H1 (cell line): Measurements from ENCODE around the gene ATP7A. TPM values are rescaled to one million over a fixed set of nuclear protein-coding genes. Genes with fewer than 3 reads are reported as not detected.

Experiments used
- CTCF ChIA-PET: fragments of 300-600 bp; sonication (Branson Sonifier 250); formaldehyde crosslinking; loops from one replicate; lab custom pipeline; 2021; ENCODE audit not compliant: partially characterized antibody; lab: Charles Lee
- POLR2A ChIA-PET: fragments of 300-600 bp; sonication (Branson Sonifier 250); formaldehyde crosslinking; loops from one replicate; lab custom pipeline; 2021; ENCODE audit warnings: inconsistent platforms; ENCODE audit not compliant: partially characterized antibody; lab: Charles Lee
- DNase-seq, 2 experiments: peaks; one replicate each; pipeline versions ENCODE4 v3.0.0 to v3.0.0-alpha.2; 2010 to 2022; ENCODE audit warnings: low spot score in 2 of 2, low read depth in 1 of 2, mixed read lengths in 1 of 2
- FAIRE-seq: peaks from 2 replicates; lab custom pipeline; 2011; peaks lifted over from hg19 to GRCh38; lab: Jason Lieb, UNC
- H2AFZ ChIP-seq: 2 replicates; pipeline ENCODE4 v1.8.1; 2012; ENCODE audit warnings: low read length, inconsistent platforms
- H2AK5ac ChIP-seq: 2 replicates; pipeline ENCODE4 v1.6.1; 2013; ENCODE audit warnings: low read depth, low read length
- H2BK120ac ChIP-seq: replicated peaks from 2 replicates; pipeline ENCODE3; 2013; ENCODE audit warnings: low read depth, low read length, inconsistent platforms
- H2BK12ac ChIP-seq: 2 replicates; pipeline ENCODE4 v1.6.1; 2013; ENCODE audit warnings: low read depth, low read length
- H2BK15ac ChIP-seq: 2 replicates; pipeline ENCODE4 v1.6.1; 2013; ENCODE audit warnings: low read length
- H2BK20ac ChIP-seq: 2 replicates; pipeline ENCODE4 v1.6.1; 2013; ENCODE audit warnings: low read length
- H2BK5ac ChIP-seq: 2 replicates; pipeline ENCODE4 v1.6.1; 2013; ENCODE audit warnings: low read depth, low read length
- H3K14ac ChIP-seq: 2 replicates; pipeline ENCODE4 v1.6.1; 2013; ENCODE audit warnings: inconsistent platforms; ENCODE audit not compliant: insufficient read length
- H3K18ac ChIP-seq: 2 replicates; pipeline ENCODE4 v1.6.1; 2013; ENCODE audit warnings: low read length; ENCODE audit errors: extremely low read depth
- H3K23ac ChIP-seq: 2 replicates; pipeline ENCODE4 v1.6.1; 2013; ENCODE audit warnings: inconsistent platforms; ENCODE audit not compliant: insufficient read length
- H3K23me2 ChIP-seq: 2 replicates; pipeline ENCODE4 v1.6.1; 2013; ENCODE audit warnings: low read depth, low read length
- H3K27ac ChIP-seq: 2 replicates; pipeline ENCODE4 v1.6.1; 2011; ENCODE audit warnings: low read depth, low read length, inconsistent platforms
- H3K27me3 ChIP-seq, 4 experiments: replicated peaks in 1 of 4; 1 replicate in 1 of 4; 2 replicates in 3 of 4; pipeline versions ENCODE4 v1.6.1 to v1.8.1; 2011 to 2013; ENCODE audit warnings: low read length in 3 of 4, mild to moderate bottlenecking in 3 of 4, inconsistent platforms in 2 of 4, mixed read lengths in 2 of 4, moderate library complexity in 1 of 4; ENCODE audit not compliant: control insufficient read depth in 3 of 4, insufficient read depth in 3 of 4; ENCODE audit errors: extremely low read depth in 1 of 4
- H3K36me3 ChIP-seq, 4 experiments: 2 replicates each; pipeline versions ENCODE4 v1.6.1 to v1.8.1; 2011 to 2013; ENCODE audit warnings: mild to moderate bottlenecking in 4 of 4, low read length in 3 of 4, moderate library complexity in 2 of 4, control low read depth in 1 of 4, inconsistent platforms in 1 of 4; ENCODE audit not compliant: insufficient read depth in 4 of 4, control insufficient read depth in 2 of 4
- H3K4ac ChIP-seq: replicated peaks from 2 replicates; pipeline ENCODE3; 2013; ENCODE audit warnings: low read length, low read depth, mixed read lengths, inconsistent platforms; ENCODE audit not compliant: insufficient read length
- H3K4me1 ChIP-seq, 4 experiments: replicated peaks in 1 of 4; 1 replicate in 1 of 4; 2 replicates in 3 of 4; pipeline versions ENCODE4 v1.6.1 to v1.8.1; 2011 to 2013; ENCODE audit warnings: low read length in 3 of 4, inconsistent platforms in 2 of 4, mixed read lengths in 1 of 4; ENCODE audit not compliant: insufficient read depth in 4 of 4, control insufficient read depth in 3 of 4
- H3K4me2 ChIP-seq, 2 experiments: 2 replicates each; pipeline versions ENCODE4 v1.6.1 to v1.8.1; 2011 to 2013; ENCODE audit warnings: low read depth in 2 of 2, low read length in 2 of 2, control low read depth in 1 of 2, inconsistent platforms in 1 of 2, mild to moderate bottlenecking in 1 of 2; ENCODE audit not compliant: insufficient read depth in 1 of 2
- H3K4me3 ChIP-seq, 4 experiments: fragments of 200-600, 300-600 bp in 1 of 4; sonication (generic), shearing (Covaris generic), sonication (Bioruptor Twin) in 1 of 4; 2 replicates each; pipeline versions ENCODE4 v1.5.1 to v1.8.1; 2011 to 2016; ENCODE audit warnings: low read length in 4 of 4, low read depth in 3 of 4, control low read depth in 2 of 4, inconsistent platforms in 2 of 4, mild to moderate bottlenecking in 2 of 4, mixed read lengths in 1 of 4, moderate library complexity in 1 of 4; ENCODE audit not compliant: insufficient read depth in 2 of 4; ENCODE audit errors: extremely low read depth in 1 of 4
- H3K56ac ChIP-seq: replicated peaks from 2 replicates; pipeline ENCODE3; 2013; ENCODE audit warnings: low read depth, mild to moderate bottlenecking, mixed read lengths, low read length, inconsistent platforms; ENCODE audit not compliant: insufficient read length
- H3K79me1 ChIP-seq: 2 replicates; pipeline ENCODE4 v1.6.1; 2013; ENCODE audit warnings: low read depth, low read length, control low read depth
- H3K79me2 ChIP-seq, 2 experiments: 2 replicates each; pipeline versions ENCODE4 v1.6.1 to v1.8.1; 2012 to 2013; ENCODE audit warnings: low read length in 2 of 2, mild to moderate bottlenecking in 2 of 2, inconsistent platforms in 1 of 2; ENCODE audit not compliant: insufficient read depth in 2 of 2, control insufficient read depth in 1 of 2
- H3K9ac ChIP-seq, 4 experiments: replicated peaks in 1 of 4; 1 replicate in 1 of 4; 2 replicates in 3 of 4; pipeline versions ENCODE4 v1.6.1 to v1.8.1; 2011 to 2013; ENCODE audit warnings: low read depth in 3 of 4, low read length in 3 of 4, control low read depth in 2 of 4, mild to moderate bottlenecking in 2 of 4, moderate library complexity in 2 of 4, inconsistent platforms in 1 of 4; ENCODE audit errors: extremely low read depth in 1 of 4
- H3K9me3 ChIP-seq, 2 experiments: 2 replicates each; pipeline versions ENCODE4 v1.6.1 to v1.8.1; 2012 to 2013; ENCODE audit warnings: mild to moderate bottlenecking in 2 of 2, moderate library complexity in 2 of 2, control low read depth in 1 of 2, inconsistent platforms in 1 of 2, low read depth in 1 of 2, low read length in 1 of 2, mixed read lengths in 1 of 2; ENCODE audit not compliant: insufficient read depth in 2 of 2
- H4K20me1 ChIP-seq, 2 experiments: replicated peaks in 1 of 2; 2 replicates each; pipeline versions ENCODE3 to v1.8.1; 2011 to 2013; ENCODE audit warnings: inconsistent platforms in 2 of 2, low read length in 2 of 2, mild to moderate bottlenecking in 1 of 2; ENCODE audit not compliant: insufficient read depth in 2 of 2, control insufficient read depth in 1 of 2
- H4K5ac ChIP-seq: 2 replicates; pipeline ENCODE4 v1.6.1; 2013; ENCODE audit warnings: low read length, low read depth, mixed read lengths, inconsistent platforms; ENCODE audit not compliant: insufficient read length
- H4K8ac ChIP-seq: 2 replicates; pipeline ENCODE4 v1.8.0; 2013; ENCODE audit warnings: mild to moderate bottlenecking, moderate library complexity, low read length, inconsistent platforms; ENCODE audit not compliant: insufficient read depth; ENCODE audit errors: extremely low read depth
- H4K91ac ChIP-seq: replicated peaks from 2 replicates; pipeline ENCODE3; 2013; ENCODE audit warnings: low read length, mixed read lengths, inconsistent platforms; ENCODE audit not compliant: insufficient read length
- CBX5 ChIP-seq: fragments of 300-800, 300-1000 bp; sonication (generic); IDR thresholded peaks from 2 replicates; pipeline ENCODE4 v1.7.1; 2016; ENCODE audit warnings: antibody characterized with exemption, low read length, low read depth
- CTBP2 ChIP-seq: IDR thresholded peaks from 2 replicates; pipeline ENCODE4 v1.7.0; 2011; ENCODE audit warnings: borderline replicate concordance, mild to moderate bottlenecking, moderate library complexity, mixed read lengths, low read length; ENCODE audit not compliant: insufficient read depth, insufficient read length
- EP300 ChIP-seq, 2 experiments: IDR thresholded peaks; 1 replicate in 1 of 2; 2 replicates in 1 of 2; pipeline ENCODE4 v1.6.1; 2011 to 2012; ENCODE audit warnings: low read depth in 2 of 2, low read length in 2 of 2, mild to moderate bottlenecking in 2 of 2, borderline replicate concordance in 1 of 2, inconsistent platforms in 1 of 2, moderate library complexity in 1 of 2
- SAP30 ChIP-seq: fragments of 300-600 bp; sonication (generic); IDR thresholded peaks from 2 replicates; pipeline ENCODE4 v1.7.1; 2012; ENCODE audit warnings: low read length, moderate library complexity, mild to moderate bottlenecking, inconsistent platforms; ENCODE audit not compliant: insufficient read depth, insufficient replicate concordance
- TCF12 ChIP-seq: IDR thresholded peaks from 2 replicates; pipeline ENCODE4 v1.6.1; 2011; ENCODE audit warnings: low read depth, mild to moderate bottlenecking, low read length
- WGBS, 2 experiments: shearing (Covaris generic) in 1 of 2; methylation state at CpG; one replicate each; pipeline versions ENCODE4 v1.1.6 to v1.1.7; 2013 to 2015; ENCODE audit warnings: low lambda C conversion rate in 2 of 2, mixed read lengths in 2 of 2, inconsistent platforms in 1 of 2, low coverage in 1 of 2, missing lambda C conversion rate in 1 of 2; ENCODE audit not compliant: insufficient replicate concordance in 2 of 2, insufficient coverage in 1 of 2, insufficient read length in 1 of 2; ENCODE audit errors: extremely low coverage in 1 of 2, missing lambda C conversion rate in 1 of 2; 5-methylcytosine and 5-hydroxymethylcytosine counted together
- polyA plus RNA-seq, 7 experiments: library from polyadenylated mRNA; depleted of rRNA in 3 of 7; stranded (reverse) in 5 of 7; unstranded in 2 of 7; fragments of >200 nt in 5 of 7; fragments of 200-250 nt in 2 of 7; gene quantifications; 1 replicate in 5 of 7; 2 replicates in 1 of 7; 4 replicates in 1 of 7; pipeline versions ENCODE4 v1.2.1 to v1.2.3, GENCODE V29; 2011 to 2013; ENCODE audit warnings: missing spikeins in 2 of 7, mixed read lengths in 2 of 7
- total RNA-seq: library from RNA; stranded (reverse); fragmentation: NEBNext Ultra II Directional; extraction: Animal tissue kit (Norgen Biotek cat#: 25700); gene quantifications from 2 replicates; pipeline ENCODE4 v1.2.1, GENCODE V29; 2021
- TF ChIP-seq, protein P1 (sequence below): IDR thresholded peaks from 2 replicates; pipeline ENCODE4 v1.6.1; 2012; ENCODE audit warnings: low read length, inconsistent platforms

ATP7A gene
- total and polyA plus RNA-seq, 2 of the 8 experiments (the other 6 are each of a cell fraction or from before 2014, with no cell fraction given) = 0.73 to 2.8 TPM

DNA sequence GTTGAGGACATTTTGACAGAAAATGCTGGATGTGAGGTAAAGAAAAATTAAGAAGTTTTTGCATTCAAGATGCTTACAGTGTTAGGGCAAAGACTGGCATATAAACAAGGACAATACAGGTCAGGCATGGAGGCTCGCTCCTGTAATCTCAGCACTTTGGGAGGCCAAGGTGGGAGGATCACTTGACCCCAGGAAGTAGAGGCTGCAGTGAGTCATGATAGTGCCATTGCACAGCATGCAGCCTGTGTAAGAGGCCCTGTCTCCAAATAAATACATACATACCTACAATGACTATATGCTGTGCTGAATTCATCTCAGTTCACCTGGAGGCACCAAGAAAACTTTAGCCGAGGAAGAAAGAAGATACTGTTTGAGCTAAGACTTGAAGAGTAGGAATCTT is 17.6 kb upstream of the ATP7A start:
- no peaks in the 10 kb centered on the region for H3K79me1 ChIP-seq
- no peak for FAIRE-seq
- no peak overlapping the region for H2BK15ac ChIP-seq
- H4K8ac ChIP-seq = no peak overlapping the region
- WGBS, 2 experiments = 89% methylated on average over 2 of the region's 2 CpGs; no CpG with 5 or more reads in 1 of the 2 experiments
- no peak overlapping the region for H3K14ac ChIP-seq
- DNase-seq = no peak
- H3K79me2 ChIP-seq = peaks cover 0 to 42% of the 10 kb centered on the region in 2 experiments; a peak in 3 of 4 replicates
- H4K91ac ChIP-seq = no peak overlapping the region
- no peak overlapping the region for H3K4me3 ChIP-seq
- no peak overlapping the region; a peak in 1 of 4 replicates for H3K4me2 ChIP-seq
- H3K56ac ChIP-seq = no peak overlapping the region
- ChIA-PET POLR2A (interaction anchor here (0.6 kb wide), 1 partner anchor 43 kb away, joined by 3 read pairs; no protein-coding TSS in a partner anchor), CTCF (no interaction called here)
- no peaks in the 10 kb centered on the region for H3K23me2 ChIP-seq
- no peak overlapping the region for H3K18ac ChIP-seq
- H3K27ac ChIP-seq = no peak overlapping the region
- H4K5ac ChIP-seq = no peak overlapping the region
- no peaks in the 10 kb centered on the region for H4K20me1 ChIP-seq
- peaks cover 0 to 2% (median 0%) of the 10 kb centered on the region in 4 experiments; a peak in 3 of 7 replicates for H3K4me1 ChIP-seq
- no peak overlapping the region for H2BK12ac ChIP-seq
- no peak overlapping the region for H2BK20ac ChIP-seq
- H2BK120ac ChIP-seq = no peak overlapping the region
- no peak overlapping the region for H3K23ac ChIP-seq
- no peak overlapping the region for H2AFZ ChIP-seq
- no peak overlapping the region for H3K4ac ChIP-seq
- no peak overlapping the region for H2BK5ac ChIP-seq
- no peaks in the 10 kb centered on the region for H3K36me3 ChIP-seq
- H2AK5ac ChIP-seq = no peak overlapping the region
- no peaks in the 10 kb centered on the region for H3K27me3 ChIP-seq
- H3K9ac ChIP-seq = no peak overlapping the region
- no peaks in the 10 kb centered on the region for H3K9me3 ChIP-seq
- TF ChIP-seq SAP30 = no peak
- TF ChIP-seq CBX5 = no peak
- no peak for TF ChIP-seq EP300 (IDR thresholded peaks at IDR 0.05; ENCODE audit: borderline replicate concordance in 1 of 2, low read depth in 2 of 2, low read length in 2 of 2)
- TF ChIP-seq CTBP2 = no peak
- no peak for TF ChIP-seq TCF12
- TF ChIP-seq, protein P1, sequence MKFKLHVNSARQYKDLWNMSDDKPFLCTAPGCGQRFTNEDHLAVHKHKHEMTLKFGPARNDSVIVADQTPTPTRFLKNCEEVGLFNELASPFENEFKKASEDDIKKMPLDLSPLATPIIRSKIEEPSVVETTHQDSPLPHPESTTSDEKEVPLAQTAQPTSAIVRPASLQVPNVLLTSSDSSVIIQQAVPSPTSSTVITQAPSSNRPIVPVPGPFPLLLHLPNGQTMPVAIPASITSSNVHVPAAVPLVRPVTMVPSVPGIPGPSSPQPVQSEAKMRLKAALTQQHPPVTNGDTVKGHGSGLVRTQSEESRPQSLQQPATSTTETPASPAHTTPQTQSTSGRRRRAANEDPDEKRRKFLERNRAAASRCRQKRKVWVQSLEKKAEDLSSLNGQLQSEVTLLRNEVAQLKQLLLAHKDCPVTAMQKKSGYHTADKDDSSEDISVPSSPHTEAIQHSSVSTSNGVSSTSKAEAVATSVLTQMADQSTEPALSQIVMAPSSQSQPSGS = no peak
